ENCODE results near the gene CAMK1D.
"Not testable (repeated sequence)": the region's sequence is repeated elsewhere in the genome, so short reads cannot be mapped to it uniquely, and the experiment has no call there.

GRCh38 chr10:12354696-12355095 lies 5.3 kb downstream of the CAMK1D start:
- TF ChIP-seq CTCF (IDR thresholded peaks at IDR 0.05 in 4 of 5, conservative IDR thresholded peaks at IDR 0.05 in 1 of 5); POLR2A (IDR thresholded peaks at IDR 0.05): not testable (repeated sequence)

Measured in gastrocnemius medialis (tissue), 4 donors.